NCI-H2029 treated with DMSO at 0.1 percent for 48 hours (cell line): Measurements from ENCODE around the gene UBE2E2.
"Not testable (repeated sequence)": the region's sequence is repeated elsewhere in the genome, so short reads cannot be mapped to it uniquely, and the experiment has no call there.

ENCODE experiments used
- DNase-seq: peaks from one replicate; lab custom pipeline; 2025; lab: John Stamatoyannopoulos, UW

UBE2E2 gene

GRCh38 chr3:23329471-23330105, 126.5 kb downstream of the UBE2E2 start:
- no peak for DNase-seq

DNA sequence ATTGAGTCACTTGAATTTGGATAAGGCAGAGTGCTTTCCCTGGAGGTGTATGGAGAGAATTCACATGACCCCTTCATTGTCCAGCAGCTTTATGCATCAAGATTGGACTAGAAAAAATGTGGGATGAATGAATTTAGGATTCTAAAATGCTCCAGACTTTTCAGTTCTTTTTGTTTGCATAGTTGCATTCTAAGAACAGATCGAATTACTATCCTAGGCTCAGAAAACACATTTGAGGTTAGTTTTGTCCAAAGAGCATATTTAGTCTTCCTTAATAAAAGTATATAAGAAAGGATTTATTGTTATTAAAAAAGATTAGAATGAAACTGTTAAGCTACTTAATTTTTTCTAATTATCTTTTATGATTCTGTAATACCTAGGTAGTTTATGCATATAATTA, 127.4 kb downstream of the UBE2E2 start:
- no peak for DNase-seq

DNA sequence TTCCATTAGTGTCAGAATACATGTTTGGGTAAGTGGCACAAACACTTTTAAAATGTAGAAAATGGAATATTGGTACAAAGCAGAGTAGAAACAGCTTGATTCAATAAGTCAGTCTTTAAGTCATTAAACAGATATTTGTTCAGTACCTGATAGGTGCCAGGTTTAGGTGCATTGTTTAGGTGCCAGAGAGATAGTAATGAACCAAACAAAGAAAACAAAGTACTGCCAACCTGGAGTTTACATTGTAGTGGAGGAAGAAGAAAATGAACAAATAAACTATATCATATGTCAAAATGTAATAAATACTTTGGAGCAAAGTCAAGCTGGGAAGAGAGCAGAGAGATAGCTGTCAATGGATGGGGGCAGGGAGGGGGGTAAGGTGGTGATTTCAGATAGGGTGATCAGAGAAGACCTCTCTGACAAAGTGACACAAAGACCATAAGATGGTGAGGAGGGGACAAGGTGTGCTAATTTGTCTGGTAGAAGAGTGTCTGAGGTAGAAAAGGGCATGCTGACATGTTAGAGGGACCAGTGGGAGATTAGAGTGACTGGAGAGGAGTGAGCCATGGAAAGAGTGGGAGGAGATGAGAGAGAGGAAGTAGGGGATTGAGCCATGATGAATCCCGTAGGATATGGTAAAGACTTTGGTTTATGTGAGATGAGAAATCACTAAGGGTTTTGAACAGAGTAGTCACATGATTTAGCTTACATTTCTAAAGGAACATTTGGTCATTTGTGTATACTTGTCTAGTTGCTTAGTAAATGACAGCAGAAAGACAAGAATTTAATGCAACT, 128.2 kb downstream of the UBE2E2 start:
- no peak for DNase-seq

DNA sequence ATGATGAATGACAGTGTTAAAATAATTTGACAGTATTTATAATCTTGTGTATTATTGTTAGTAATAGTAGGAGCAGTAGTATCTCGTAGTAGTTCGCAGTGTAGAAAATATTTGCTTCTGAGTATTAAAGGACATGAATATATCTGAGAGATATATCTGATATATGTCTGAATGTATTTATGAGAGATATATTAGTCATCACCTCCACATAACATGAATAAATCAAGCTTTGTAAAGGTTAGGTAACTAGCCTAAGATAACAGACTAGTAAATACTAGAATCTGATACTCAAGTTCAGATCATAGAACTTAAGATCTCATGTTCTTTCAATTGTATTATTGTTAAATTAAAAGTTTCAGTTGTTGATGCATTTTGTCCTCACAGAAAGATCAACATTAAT, 130.5 kb downstream of the UBE2E2 start:
- DNase-seq = no peak

- DNase-seq = not testable (repeated sequence)
These were observed 133.7 kb downstream of the UBE2E2 start for GRCh38 chr3:23336853-23337252.

- no peak for DNase-seq
These were observed 138.2 kb downstream of the UBE2E2 start for GRCh38 chr3:23341147-23341838.

DNA sequence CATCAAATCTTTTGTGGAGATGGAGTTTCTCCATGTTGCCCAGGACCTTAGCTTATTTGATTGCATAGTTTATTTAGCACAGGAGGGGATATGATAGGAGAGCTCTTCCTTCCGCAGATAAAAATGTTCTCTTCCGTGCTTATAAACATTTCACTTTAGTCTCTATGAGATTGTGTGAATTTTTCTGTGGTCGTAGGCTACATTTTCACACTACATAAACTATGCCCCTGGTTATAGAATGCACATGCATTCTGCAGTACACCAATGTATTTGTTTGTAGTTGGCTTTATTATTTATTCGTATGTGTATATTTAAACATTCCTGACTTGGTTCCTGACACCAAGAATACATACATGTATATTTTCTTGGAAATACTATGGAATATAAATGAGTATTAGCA, 139.2 kb downstream of the UBE2E2 start:
- DNase-seq = no peak

DNA sequence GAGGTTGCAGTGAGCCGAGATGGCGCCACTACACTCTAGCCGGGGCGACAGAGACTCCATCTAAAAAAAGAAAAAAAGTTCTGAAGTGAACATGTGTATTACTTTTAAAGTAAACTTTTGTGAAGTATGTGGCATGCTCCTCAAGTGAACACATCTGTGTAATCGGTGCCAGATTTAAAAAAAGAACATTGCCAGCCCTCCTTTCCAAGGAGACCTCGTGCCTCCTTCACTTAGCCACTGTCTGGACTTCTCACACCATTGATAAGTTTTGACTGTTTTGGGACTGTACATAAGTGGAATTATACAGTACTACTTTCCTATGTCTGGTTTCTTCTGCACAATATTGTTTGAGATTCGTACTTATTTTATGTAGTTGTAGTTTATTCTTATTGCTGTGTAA, 140.4 kb downstream of the UBE2E2 start:
- no peak for DNase-seq

GRCh38 chr3:23344886-23345285, 141.8 kb downstream of the UBE2E2 start:
- no peak for DNase-seq

GRCh38 chr3:23349444-23349843, 146.3 kb downstream of the UBE2E2 start:
- DNase-seq = not testable (repeated sequence)

- no peak for DNase-seq
These were observed 153.0 kb downstream of the UBE2E2 start for GRCh38 chr3:23356169-23356568.

- no peak for DNase-seq
These were observed 153.8 kb downstream of the UBE2E2 start for GRCh38 chr3:23356923-23357322.

DNA sequence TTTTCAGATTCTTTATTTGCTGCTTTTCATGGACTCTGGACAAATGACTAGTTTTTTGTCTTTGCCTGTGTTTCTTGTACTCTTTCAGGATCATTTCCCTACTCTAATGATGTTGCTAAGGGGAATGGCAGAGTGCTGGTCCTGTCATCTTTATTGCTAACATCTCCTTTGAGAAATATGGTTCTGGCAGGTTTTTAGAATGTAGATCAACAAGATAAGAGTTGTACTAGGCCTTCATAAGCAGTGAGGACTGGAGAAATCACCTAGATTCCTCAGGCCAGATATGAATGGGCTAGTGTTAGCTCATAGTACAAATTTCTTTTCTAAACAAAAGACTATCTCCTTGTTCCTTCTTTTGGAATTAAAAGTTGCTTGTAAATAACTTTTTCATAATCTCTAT, 156.0 kb downstream of the UBE2E2 start:
- no peak for DNase-seq

- DNase-seq = peak; percentile 95
These were observed 161.9 kb downstream of the UBE2E2 start for GRCh38 chr3:23365066-23365465.

DNA sequence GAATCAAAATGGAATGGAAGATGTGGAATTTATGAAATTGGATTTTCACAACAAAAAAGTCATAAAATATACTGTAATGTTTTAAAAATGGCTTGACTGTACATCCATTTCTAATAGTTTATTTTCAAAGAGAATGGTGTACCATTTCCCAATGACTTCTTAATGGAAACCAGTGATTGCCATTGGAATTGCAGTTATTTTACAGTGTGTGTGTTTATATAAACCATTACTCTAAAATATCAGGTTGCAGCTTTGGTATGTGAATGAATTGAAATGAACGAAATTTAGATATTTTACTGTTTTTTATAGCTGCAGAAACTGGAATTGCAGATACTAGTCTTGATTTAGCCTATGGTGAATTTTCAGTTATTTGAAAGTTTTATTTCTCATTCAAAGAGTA, 165.6 kb downstream of the UBE2E2 start:
- DNase-seq = no peak

GRCh38 chr3:23372285-23372684, 169.2 kb downstream of the UBE2E2 start:
- no peak for DNase-seq

- DNase-seq = no peak
These were observed 173.6 kb downstream of the UBE2E2 start for GRCh38 chr3:23376516-23377248.

DNA sequence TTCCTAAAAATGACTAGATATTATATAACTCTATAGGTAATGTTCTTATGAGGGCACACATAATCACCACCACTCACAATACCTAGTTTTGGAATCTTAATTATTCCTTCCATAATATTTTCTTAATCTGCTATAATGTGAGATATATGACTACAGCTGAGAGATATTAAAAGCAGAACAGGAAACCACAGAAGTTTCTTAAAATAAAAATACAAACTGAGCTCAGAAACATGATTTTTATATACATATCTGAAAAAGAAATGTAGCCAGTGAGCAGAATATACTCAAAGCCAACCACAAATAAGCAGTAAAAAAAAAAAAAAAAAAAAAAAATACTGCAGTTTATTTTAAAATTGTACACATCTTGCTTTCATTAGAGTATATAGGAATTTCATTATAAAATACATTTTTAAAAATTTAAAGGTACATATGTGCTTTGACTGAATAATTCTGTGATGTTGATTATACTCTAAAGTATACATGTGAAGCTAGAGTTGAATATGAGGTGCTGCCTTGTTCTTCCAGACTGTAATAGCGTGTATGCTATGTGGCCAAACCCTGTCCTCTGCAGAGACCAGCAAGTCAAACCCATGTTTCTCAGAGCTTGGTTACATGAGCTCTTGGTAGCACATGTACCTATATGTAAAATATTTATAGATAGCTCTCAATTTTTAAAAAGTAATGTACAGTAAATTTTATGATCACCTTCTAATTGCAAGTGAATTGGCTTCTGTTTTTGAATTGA, 175.0 kb downstream of the UBE2E2 start:
- no peak for DNase-seq

DNA sequence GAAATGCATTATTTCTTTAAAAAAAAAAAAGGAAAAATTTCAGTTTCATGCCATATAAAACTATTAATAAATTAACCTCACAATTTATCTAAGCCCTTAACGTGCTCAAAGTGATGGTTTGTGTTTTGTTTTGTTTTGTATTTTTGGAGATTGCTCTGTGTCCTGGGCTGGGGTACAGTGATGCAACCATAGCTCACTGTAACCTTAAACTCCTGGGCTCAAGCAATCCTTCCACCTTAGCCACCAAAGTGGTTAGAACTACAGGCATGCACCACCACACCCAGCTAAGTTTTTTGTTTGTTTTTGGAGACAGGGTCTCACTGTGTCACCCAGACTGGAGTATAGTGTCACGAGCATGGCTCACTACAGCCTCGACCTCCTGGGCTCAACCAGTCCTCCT, 180.7 kb downstream of the UBE2E2 start:
- DNase-seq = no peak

- DNase-seq = peak; percentile 85
These were observed 182.2 kb downstream of the UBE2E2 start for GRCh38 chr3:23385327-23385726.

DNA sequence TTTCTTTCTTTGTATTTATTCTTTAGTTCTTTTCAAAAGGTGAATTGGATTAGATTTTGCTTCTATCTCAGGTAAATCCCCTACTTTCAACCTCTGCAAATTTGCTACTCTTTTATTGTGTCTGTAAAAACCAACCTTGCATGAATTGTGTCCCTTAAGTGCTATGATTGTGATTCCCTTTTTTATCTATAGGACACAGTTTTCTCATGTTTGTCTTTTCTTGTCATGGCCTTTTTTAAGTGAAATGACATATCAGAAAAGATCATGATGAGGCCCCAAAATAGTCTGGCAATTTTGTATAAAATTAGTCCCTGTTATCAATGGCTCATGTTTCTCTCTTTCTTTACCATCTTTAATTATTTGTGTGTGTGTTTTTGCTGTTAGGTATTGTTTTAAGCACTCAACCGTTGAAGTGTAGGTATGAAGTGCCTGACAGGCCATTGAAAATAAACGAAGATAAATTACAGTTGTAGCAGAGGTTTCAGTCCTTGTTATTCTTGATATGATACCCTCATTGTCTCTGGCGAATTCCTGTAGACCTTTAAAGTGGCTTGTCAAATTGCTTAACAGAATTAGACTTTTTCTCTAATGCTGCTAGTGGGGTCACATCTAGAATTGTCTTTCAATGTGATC, 184.3 kb downstream of the UBE2E2 start:
- DNase-seq = peak; percentile 65
